DMS53 treated with DMSO at 0.1 percent for 48 hours (cell line): ENCODE results near the gene EIF1AX.
"Not testable (repeated sequence)": the region's sequence is repeated elsewhere in the genome, so short reads cannot be mapped to it uniquely, and the experiment has no call there.

Source experiments
- DNase-seq: peaks from one replicate; lab custom pipeline; 2025; ENCODE audit not compliant: unreplicated experiment; lab: John Stamatoyannopoulos, UW

The EIF1AX gene

DNA sequence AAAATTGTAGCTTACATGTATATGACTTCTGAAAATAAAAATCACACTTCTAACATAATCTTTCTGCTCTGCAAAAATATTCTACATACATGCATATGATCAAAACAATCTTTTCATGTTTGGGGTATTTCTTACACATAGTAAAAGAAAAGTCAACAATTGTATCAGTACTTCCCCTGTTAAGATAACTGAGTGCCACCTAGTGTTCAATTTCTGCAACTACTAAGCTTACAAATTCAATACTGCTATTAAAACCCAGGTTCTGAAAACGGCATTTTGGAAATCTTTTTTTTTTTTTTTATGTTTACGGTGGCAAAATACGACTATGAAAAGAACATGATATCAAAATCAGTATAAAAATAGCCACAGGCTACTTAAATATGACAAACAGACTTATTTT lies 14.2 kb downstream of the EIF1AX start:
- not testable (repeated sequence) for DNase-seq

DNA sequence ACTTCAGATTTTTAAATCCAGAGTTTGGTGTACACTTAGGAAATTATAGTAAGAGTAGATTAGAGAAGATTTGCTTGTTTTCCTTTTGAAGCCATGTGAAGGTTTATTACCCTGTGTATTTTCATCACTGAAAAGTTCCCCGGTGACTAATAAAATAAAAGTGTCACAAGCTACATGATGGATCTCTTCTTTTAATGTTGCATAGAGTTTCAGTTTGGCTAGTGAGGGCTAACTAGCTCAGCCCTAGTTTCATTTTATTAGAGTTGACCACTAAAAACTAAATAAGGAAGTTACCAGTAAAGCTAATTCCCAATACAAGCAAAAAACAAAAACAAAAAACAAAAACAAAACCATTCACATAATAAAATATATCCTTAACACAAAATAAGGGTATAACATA lies 14.8 kb downstream of the EIF1AX start:
- not testable (repeated sequence) for DNase-seq

DNA sequence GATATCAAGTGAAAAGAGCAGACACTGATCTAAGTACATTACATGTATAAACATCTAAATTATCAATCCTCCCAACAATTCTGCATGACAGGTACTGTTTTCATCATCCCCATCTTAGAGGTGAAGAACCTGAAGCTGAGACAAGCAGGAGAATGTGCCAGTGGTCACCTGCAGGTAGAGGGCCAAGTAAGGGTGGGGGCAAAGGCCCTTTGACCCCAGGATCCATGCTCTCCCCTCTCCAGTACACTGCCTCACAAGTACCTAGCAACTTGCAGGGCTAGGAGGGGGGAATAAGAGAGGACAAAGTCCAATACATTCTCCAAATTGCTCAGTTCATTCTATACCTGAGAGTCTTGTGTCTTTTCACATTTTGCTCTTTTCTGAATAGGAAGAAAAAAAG lies 16.7 kb downstream of the EIF1AX start:
- no peak for DNase-seq

DNA sequence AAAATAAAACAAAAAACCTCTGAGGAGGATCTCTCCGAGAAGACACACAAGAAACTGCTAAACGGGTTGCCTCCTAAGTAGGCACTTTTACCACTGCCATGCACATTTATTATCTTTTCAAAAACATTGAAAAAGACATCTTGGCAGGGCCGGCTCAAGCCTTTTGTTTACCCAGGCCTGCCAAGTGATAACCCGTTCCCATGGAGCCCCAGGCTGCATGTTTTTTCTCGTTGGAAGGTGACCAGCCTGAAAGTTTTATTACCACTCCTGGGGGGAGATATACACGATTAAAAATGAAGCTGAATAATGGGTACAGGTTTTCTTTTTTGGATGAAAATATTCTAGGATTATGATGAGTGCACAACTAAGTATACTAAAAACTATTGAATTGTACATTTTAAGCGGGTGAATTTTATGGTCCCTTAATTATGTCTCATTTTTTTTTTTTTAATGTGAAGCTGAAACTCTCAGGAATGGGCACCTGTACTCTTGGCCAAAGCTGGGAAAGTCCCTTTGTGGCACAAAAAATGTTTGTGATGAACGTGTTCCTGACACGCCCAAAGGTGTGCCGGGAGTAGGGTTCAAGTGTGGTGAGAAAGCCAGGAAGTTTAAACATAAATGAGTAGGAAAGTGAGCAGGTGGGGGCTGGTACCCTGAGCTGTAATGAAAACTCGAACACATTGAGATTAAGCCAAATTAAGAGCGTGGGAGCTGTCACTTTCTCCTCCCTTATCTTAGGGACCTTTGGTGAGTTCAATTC lies 23.4 kb downstream of the EIF1AX start:
- DNase-seq: no peak

DNA sequence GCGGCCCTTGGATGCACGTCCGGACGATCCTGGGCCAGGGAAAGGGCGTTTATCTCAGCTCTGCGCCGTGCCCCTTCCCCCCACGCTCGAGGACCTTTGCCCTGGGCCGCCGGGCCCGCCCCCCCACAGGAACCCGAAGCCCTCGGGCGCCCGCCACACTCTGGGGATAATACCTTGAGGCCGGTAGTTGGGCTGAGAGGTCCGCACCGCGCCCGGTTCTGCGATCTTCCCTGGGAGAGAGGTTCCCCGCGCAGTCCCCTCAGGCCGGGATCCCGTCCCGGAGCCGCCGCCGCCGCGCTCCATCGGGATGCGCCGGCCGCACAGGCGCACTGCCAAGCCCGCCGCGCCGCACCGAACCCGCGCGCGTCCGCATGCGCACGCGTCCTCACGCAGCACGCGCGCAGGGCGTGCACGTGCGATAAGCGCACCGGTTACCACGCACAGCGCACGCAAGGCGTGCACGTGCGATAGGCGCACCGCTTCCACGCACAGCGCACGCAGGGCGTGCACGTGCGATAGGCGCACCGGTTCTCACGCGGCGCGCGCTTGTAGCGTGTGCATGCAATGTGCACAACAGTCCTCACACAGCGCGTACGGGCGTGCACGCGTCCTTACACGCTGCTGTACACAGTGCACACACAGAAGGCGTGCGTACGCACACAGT lies 24.9 kb downstream of the EIF1AX start, which contains the start of gene MAP7D2:
Gene MAP7D2, minus strand, starts transcription at position 331 of the 664 bp plus-strand sequence. Its CDS starts 28 bp downstream, at position 303.
- DNase-seq: no peak

DNA sequence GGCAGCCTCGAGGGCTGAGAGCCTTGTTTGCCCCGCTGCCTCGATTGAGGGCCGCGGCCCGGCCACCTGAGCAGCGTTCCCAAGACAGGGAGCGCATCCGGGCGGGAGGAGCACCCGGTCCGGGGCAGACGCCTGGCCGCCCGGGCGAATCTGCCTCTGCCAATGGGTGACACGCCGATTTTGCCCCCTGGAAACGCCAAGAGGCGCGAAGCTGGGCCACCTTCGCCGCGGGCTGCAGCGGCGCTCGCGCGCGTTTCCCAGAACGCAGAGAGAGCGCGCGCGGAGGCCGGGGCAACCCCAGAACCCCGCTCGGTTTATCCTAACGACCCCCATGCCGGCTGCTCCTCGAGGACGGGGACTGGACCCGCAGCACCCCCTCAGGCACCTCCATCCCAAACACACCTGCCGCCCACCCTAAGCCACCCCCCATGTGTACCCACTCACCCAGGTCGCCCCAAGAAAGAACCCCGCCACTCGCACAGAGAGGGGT lies 25.5 kb downstream of the EIF1AX start:
- no peak for DNase-seq

DNA sequence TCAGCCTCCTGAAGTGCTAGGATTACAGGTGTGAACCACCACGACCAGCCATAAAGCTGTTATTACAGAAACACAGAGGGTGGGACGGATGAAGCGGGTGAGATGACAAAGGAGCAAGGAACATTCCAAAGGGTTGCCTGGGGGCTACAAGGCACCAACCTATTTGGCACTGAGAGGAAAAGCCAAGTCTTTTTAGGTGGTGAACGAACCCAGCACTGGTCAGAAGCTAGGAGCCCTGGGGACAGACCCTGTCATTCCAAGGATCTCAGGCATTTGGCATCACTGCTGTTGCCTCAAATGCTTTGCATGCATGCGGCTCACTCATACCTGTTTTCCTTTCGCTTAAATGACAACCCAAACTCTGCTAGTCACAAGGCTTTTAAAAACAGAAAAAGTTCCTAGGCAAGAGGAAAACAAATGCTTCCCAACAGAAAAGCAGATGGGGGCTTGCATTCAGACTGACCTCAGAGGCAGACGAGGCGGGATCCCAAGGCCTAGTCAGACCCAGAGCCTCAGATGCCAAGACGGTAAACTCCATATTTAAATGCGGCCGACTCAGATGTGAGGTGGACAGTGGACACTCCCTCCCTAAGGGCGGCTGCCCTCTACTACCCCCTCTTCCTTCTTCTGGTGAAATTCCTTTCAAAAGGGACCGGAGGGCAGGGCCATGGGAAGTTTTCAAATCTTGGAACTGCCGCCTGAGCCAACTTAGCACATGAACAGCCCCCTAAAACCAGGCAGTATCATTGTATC lies 29.4 kb downstream of the EIF1AX start:
- DNase-seq: no peak

DNA sequence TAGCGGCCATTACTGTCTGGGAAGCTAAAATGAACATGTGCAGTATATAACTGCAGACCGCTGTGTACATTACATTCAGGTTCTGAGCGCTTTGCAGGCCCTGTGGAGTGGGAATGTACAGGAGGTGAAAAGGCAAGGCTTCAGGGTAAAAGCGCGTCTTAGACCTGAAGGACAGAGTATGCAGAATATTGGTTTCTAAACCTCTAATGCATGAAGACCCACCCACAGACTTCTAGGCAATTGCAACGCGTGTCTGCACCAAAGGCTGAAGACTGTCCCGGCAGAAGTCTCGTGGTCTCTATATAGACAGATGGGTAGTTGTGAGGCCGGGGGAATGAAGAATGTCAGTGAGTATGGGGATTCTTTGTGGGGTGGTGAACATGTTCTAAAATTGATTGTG lies 30.4 kb downstream of the EIF1AX start:
- no peak for DNase-seq

DNA sequence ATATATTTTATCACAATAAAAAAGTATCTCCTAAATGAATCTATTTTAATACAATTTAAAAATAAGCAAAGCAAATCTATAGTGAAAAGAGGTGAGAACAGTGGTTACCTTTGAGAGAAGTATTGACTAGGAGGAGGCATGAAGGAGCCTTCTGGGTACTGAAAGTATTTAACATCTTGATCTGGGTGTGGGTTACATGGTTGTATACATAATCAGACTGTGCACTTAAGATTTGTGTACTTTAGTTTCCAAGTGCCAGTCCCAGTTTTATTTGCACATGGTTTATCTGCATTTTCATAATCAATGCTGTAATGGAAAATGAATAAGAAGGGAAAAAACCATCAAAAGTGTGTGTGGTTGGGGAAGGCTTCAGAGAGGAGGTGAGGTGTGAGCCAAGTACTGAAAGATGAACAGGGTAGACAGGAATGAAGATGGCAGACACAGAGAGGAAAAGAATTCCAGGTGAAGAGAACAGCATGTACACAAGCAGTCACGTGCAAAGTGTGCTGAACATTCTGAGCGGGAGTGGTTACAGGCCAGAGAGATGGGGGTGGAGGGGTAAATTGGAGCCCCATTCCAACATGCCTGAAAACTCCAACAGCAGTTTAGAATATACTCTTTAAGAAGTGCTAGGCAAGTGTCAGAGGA lies 39.6 kb downstream of the EIF1AX start:
- DNase-seq: no peak

DNA sequence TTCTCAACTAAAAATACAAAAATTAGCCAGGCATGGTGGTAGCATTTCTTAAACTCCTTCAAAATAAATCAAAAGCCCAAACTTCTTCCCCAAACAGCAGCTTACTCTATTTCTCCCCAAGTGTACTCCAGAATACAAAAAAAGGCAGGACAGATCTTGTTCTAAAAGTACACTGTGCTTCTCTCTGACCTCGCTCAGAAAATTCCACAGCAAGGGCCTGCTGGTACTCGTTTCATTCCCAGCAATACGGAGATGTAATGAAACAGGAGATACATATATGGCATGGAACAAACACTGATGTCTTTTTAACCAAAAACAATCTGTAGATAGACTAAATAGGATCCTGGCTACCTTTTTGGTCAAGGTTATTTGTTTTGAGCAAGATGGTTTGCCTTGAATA lies 50.1 kb downstream of the EIF1AX start:
- no peak for DNase-seq

DNA sequence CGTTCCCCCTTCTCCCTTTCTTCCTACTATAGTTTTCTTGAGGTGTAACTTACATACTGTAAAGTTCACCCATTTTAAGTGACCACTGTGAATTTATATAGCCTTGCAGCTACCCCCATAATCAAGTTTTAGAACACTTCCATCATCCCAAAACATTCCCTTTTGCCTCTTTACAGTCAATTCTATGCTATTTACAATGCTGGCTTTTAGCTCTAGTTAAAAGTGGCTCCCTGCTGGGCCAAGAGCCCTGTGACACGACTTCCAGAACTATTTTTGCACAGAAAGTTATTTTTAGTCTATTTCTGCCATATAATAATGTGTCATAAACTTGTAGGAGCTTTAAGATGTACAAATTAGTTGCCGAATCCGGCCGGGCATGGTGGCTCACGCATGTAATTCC lies 51.8 kb downstream of the EIF1AX start:
- no peak for DNase-seq

DNA sequence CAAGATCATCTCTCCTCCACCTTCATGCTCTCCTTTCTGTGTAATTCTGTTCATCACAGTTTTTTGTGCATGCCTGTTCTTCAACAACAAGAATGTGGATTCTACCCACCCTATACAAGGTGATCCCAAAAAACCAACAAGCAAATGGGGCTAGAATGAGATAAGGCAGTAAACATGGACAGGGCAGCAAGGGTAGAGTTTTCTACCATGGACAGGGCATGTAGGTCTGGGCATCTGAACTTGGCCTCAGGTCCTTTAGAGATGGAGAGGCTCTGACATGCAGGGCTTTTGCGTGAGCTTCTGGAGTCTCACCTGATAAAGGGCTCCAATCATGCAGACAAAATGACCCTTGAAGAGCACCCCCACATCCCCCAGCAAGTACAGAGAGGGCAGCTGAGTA lies 61.4 kb downstream of the EIF1AX start:
- no peak for DNase-seq
